GM21529 (cell line): ENCODE data around the gene TBL1X.

Experiments used
- ATAC-seq: cut with Tn5 transposase; IDR thresholded peaks from one replicate; pipeline ENCODE4 v1.9.1; 2021; ENCODE audit not compliant: unreplicated experiment

Gene TBL1X

DNA sequence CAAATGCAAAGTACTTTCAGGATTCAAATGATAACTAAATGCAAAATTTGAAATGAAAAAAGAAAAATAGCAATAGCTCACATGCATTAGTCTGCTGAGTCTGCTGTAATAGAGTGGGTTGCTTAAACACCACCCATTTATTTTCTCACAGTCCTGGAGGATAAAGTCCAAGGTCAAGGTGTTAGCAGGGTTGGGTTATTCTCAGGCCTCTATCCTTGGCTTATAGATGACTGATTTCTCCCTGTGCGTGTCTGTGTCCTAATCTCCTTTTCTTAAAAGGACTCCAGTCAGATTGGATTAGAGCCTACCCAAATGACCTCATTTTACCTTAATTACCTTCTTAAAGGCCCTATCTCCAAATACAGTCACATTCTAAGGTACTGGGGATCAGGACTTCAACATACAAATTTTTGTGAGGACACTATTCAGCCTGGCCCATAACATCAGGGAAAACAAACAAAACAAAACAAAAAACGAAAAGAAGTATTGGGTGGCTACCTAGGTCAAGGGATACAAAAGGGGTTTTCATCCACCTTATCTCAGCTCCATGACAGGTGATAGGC lies 6.3 kb upstream of the TBL1X start:
- ATAC-seq, result no peak

GRCh38 chrX:9459186-9459748 lies 5.6 kb upstream of the TBL1X start:
- no peak for ATAC-seq

- no peak for ATAC-seq
Measured at GRCh38 chrX:9461087-9461486, 3.8 kb upstream of the TBL1X start.

GRCh38 chrX:9462456-9462855 lies 2.4 kb upstream of the TBL1X start:
- ATAC-seq, result peak; percentile 1

DNA sequence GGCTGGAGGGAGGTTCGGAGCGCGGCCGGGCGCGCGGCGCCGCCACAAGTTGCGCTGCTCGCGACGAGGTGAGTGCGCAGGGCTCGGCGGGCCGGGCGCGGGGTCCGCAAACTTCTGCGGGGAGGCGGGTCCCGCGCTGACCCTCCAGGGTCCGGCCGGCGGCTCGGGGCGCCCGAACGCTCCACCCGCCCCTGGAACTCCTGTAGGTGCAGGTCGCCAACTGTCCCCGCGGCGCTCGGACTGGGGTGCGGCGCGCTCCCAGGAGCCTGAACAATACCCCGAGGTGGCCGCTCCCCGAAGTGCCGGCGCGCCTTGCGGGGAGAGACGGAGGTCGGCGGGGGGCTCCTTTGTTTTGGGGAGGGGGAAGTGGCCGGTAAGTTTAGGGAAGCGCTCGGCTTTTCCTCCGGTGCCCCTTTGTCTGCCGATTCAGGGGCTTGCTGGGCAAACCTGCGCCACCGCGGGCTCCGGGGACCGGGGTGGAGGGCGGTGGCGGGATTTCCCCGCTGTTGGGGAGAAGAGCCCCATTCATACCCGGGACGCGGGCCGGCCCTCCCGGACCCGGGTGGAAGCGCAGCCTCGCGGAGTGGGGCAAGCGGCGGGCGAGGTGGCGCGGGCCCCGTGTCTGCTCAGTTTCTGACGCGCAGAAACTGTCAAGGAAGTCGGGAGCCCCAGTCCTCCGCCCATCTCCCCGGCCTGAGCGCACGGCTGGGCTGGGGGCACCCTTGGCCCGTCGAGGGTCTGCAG lies 694 bp downstream of the TBL1X start:
- peak; percentile 27 for ATAC-seq

DNA sequence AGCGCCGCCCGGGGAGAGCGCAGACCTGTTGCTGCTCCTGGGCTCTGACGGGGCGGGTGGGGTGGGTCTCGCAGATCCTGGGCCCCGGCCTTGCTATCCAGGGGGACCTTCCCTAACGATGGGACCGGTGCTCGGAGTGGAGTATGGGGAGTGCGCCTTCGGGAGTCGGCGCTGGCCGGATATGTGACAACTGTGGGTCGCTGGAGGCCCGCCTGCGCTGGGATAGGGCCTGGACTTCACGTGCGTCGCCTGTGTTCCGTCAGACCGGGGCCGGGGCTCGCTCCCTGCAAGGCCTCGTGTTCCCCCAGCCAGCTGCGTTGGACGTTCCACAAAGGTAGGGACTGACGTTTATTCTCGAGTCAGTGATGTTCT lies 1.3 kb downstream of the TBL1X start:
- peak; percentile 10 for ATAC-seq

DNA sequence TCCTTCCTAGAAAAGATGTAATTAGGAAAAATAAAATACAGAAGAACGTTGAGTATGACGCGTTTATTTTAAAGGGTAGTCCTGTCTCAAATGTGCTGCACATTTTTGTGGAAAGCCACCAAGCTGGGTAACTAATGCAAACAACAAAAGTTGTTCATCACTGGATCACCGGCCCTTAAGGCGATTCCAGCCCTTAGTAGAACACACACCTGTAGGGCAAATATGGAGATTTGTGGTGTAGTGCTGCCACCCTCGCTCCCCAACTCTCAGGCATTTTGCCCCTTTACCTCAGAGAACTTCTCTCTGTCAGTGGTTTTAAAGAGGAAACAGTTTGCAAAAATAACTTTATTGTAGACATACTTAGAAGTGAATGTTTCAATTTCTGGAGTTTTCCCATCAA lies 1.9 kb downstream of the TBL1X start:
- no peak for ATAC-seq

DNA sequence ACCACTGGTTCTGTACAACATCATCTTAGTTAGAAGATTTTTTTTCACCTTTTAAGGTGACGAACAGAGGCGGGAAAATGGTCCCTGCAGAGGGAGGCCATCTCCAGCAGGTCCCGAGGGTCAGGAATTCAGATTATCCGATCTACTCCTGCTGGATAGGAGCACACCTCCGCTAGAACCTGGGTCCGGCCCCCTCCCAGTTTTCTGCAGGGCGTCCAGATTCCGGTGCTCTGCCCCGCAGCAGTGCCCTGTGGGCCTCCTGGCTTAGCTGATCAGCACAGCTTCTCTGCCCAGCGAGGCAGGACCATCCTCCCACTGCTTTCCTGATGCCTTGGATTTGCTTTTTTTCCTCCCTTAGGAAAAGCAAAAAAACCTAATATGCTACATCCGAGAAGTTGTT lies 2.3 kb downstream of the TBL1X start:
- ATAC-seq, result no peak

- ATAC-seq, result no peak
Measured at GRCh38 chrX:9467751-9468150, 2.9 kb downstream of the TBL1X start.

DNA sequence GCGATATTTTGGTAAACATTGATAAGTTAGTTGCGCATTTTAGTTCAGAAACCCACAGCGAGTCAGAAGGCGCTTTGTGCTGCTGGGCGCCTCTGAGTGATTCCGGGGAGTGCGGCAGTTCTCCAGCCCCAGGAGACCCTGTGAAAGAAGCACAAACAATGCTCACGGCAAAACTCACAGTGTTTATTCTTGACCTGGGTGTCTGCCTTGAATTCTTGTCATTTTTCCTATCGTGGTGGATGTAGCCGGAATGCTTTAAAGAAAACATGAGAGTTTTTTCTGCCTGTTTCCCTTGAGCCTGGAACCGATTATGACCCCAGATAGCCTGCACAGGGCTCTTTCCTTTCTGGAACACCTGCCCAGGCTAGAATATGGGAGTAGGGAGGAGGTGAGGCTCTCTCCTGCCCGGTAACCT lies 6.7 kb downstream of the TBL1X start:
- ATAC-seq, result no peak

- no peak for ATAC-seq
Measured at GRCh38 chrX:9473708-9474107, 8.8 kb downstream of the TBL1X start.

DNA sequence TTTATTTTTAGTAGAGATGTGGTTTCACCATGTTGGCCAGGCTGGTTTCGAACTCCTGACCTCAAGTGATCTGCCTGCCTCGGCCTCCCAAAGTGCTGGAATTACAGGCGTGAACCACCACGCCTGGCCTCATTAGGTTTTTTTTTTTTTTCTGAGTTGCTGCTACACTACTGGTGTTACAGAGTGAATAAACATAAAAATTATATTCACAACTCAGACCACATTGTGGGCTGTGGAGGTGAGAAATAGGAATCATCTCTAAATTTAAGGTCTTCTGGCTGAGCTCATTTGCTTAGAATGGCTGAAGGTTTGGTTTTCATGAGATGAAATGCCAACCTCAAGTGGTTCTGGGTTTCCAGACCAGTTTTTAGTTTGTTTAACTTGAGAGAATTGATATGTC lies 10.6 kb downstream of the TBL1X start:
- peak; percentile 26 for ATAC-seq

DNA sequence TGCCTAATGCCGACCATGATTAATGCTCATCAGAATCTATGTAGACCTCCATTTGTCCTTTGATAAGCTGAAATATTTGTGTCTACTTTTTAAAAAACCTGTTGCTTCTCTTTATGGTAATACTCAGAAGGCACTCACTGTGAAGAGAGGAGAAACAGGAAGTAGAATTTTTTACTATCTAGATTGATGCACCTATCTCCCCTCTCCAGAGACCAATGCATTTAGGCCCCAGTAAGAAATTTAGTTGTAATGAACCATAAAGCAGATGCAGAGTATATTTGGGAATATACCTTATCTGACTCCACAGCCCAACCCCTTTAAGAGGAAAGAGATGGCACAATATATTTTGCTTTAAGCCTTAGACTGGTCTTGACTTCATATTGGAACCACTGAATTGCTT lies 11.1 kb downstream of the TBL1X start:
- ATAC-seq, result peak; percentile 57

DNA sequence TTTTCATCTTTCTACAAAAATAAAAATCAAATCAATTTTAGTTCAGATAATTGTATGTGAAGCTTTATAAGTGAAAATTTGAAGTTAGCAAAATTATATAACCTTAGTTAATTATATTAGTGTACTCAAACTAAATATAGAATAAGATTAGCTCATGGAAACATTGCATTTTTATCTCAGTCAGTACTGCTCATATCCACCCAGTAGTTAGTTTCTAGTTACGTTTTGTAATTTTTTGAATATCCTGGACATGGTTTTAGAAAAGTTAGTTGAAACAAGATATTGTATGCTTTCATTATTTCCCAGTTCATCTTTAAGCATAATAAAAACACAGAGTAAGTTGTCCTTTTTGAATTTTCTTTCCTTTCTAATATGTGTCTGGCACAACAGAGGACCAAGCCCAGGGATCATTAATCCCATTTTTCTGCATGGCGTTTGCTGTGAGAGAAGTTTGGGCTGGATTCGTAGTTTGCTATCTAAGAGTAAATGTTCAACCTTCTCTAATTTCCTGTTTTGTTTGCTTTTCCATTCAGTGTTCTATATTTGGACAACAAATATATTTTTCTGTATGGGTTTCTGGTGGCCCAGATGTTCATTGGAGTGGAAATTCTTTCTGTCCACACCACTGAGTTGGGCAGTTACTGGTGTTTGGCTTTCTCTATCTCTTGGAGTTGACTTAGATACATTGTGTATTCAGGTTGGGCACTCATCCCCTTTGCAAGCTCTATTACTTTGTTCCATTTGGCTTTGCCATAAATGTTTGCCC lies 12.1 kb downstream of the TBL1X start:
- no peak for ATAC-seq

GRCh38 chrX:9482408-9482807 lies 17.6 kb downstream of the TBL1X start:
- no peak for ATAC-seq

DNA sequence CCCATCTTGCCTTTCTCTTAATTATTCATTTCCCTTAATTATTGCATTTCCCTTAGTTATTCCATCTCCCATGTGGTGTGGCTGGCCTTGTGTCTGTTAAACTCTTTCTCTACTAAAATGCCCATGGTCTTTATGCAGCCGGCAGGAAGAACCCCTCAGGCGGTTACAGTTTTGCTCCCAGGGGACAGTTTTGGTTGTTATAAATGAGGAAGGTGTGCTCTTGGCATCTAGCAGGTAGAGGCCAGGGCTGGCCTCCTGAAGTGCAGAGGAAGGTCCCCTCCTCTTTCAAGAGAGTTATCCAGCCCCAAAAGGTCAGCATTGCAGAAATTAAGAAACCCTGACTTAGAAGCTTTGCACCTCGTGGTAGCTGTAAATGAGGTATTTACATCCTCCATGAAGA lies 18.0 kb downstream of the TBL1X start:
- ATAC-seq, result no peak

- no peak for ATAC-seq
Measured at GRCh38 chrX:9483376-9483775, 18.5 kb downstream of the TBL1X start.

DNA sequence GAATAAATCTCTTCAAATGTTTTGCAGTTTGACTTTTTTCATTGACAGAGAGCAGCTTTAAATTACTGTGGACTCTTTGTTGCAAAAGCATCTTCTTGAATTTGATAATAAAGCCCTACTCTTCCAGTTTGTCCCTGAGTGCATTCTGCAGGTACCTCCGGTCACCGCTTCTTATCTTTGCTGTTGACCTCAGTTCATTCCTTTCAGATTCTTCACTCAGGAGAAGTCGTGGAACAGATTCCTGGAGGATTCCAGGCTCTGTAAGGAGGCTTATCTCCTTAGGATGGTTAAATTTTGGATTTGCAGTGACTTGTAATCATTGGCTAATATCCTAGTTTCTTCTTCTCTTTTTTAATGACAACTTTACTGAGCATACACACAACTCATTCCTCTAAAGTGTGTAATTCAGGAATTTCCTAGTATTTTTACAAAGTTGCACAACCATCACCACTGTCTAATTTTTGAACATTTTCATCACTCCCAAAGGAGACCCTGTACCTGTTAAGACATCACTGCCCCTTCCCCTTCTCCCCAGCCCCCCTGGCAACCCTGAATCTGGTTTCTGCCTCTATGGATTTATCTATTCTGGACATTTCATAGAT lies 22.0 kb downstream of the TBL1X start:
- ATAC-seq, result no peak

DNA sequence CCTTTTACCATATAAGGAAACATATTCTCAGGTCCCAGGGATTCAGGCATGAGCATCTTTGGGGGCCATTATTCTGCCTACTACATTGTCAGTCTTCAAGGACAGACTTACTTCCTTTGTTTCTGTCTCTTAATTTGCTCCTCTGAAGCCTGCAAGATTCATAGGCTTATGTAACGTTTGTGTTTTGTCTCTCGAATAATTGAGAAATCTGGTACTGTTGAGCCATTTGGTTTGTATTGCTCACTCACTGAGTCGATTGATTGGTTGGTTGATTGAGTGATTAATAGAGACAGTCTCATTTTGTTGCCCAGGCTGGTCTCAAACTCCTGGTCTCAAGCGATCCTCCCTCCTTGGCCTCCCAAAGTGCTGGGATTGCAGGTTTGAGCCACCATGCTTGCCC lies 23.7 kb downstream of the TBL1X start:
- ATAC-seq, result no peak

GRCh38 chrX:9489234-9489633 lies 24.4 kb downstream of the TBL1X start:
- no peak for ATAC-seq

- ATAC-seq, result no peak
Measured at GRCh38 chrX:9492901-9493300, 28.0 kb downstream of the TBL1X start.

GRCh38 chrX:9493936-9494335 lies 29.1 kb downstream of the TBL1X start:
- no peak for ATAC-seq
